Calu3 (cell line): ENCODE measurements around the gene HGS. TPM values are rescaled to one million over a fixed set of nuclear protein-coding genes. Genes with fewer than 3 reads are reported as not detected.

Experiments
- BruUV-seq: library from RNA; stranded (reverse); fragments of 400-500 nt; replicated peaks from 2 replicates; lab custom pipeline; 2021; lab: Mats Ljungman, UMichigan
- CTCF ChIA-PET: fragments of 300-600 bp; sonication (Branson Sonifier 250); formaldehyde crosslinking; loops from one replicate; lab custom pipeline; 2022; ENCODE audit warnings: antibody characterized with exemption; lab: Charles Lee
- DNase-seq: peaks from one replicate; pipeline ENCODE4 v3.0.0; 2022
- H3K27ac Mint-ChIP-seq: one replicate; pipeline ENCODE4 v1.8.0; 2022; ENCODE audit warnings: mixed read lengths; ENCODE audit not compliant: unreplicated experiment
- H3K27me3 Mint-ChIP-seq: one replicate; pipeline ENCODE4 v1.8.0; 2022; ENCODE audit warnings: mixed read lengths; ENCODE audit not compliant: unreplicated experiment
- H3K36me3 Mint-ChIP-seq: one replicate; pipeline ENCODE4 v1.8.0; 2022; ENCODE audit warnings: mild to moderate bottlenecking, moderate library complexity, mixed read lengths; ENCODE audit not compliant: insufficient read depth, unreplicated experiment
- H3K4me1 Mint-ChIP-seq: one replicate; pipeline ENCODE4 v1.8.0; 2022; ENCODE audit warnings: mild to moderate bottlenecking, low read depth, mixed read lengths; ENCODE audit not compliant: unreplicated experiment
- H3K4me3 Mint-ChIP-seq: one replicate; pipeline ENCODE4 v1.8.0; 2022; ENCODE audit warnings: mild to moderate bottlenecking, low read depth, moderate library complexity, mixed read lengths; ENCODE audit not compliant: unreplicated experiment
- H3K9me3 Mint-ChIP-seq: one replicate; pipeline ENCODE4 v1.8.0; 2022; ENCODE audit warnings: low read depth, mixed read lengths; ENCODE audit not compliant: unreplicated experiment
- CTCF ChIP-seq: fragments of 200-600 bp; IDR thresholded peaks from one replicate; pipeline ENCODE4 v1.8.0; 2022; ENCODE audit warnings: antibody characterized with exemption; ENCODE audit not compliant: unreplicated experiment
- intact Hi-C: fragments of 100-400 bp; cut with micrococcal nuclease; formaldehyde crosslinking; loops from one replicate; pipeline ENCODE4 v1.10.0; 2022; ENCODE audit not compliant: unreplicated experiment
- total RNA-seq: library from RNA; stranded (reverse); gene quantifications from 2 replicates; pipeline ENCODE4 v1.2.3, GENCODE V29; 2022

Gene HGS
- total RNA-seq, 1 experiment from 2014 or later: 160 TPM

GRCh38 chr17:81727324-81728031 lies 43.7 kb downstream of the HGS start:
- BruUV-seq: no TSS peak
- intact Hi-C loops: no loop called here

GRCh38 chr17:81733507-81734404 lies 49.9 kb downstream of the HGS start:
- CTCF ChIA-PET: interaction anchor here (2.5 kb wide), 1 partner anchor 88 kb away, joined by 7 read pairs; no protein-coding TSS in a partner anchor
- intact Hi-C loops: no loop called here
- BruUV-seq: no TSS peak
- TF ChIP-seq CTCF: peak; percentile 96
- Mint-ChIP-seq H3K9me3 (no peaks in the 10 kb centered on the region), H3K4me1 (peaks cover 21% of the 10 kb centered on the region), H3K27ac (peak overlapping the region; percentile 29), H3K27me3 (peaks cover 24% of the 10 kb centered on the region), H3K36me3 (peaks cover 28% of the 10 kb centered on the region), H3K4me3 (peak overlapping the region; percentile 41)
- peak; percentile 94 for DNase-seq

More at GRCh38 chr17:81727324-81728031, 43.7 kb downstream of the HGS start:
- H3K9me3 Mint-ChIP-seq: no peaks in the 10 kb centered on the region
- TF ChIP-seq CTCF: no peak
- peaks cover 17% of the 10 kb centered on the region for H3K36me3 Mint-ChIP-seq
- no peak for DNase-seq
- CTCF ChIA-PET: interaction anchor here (0.8 kb wide), 1 partner anchor 12 kb away, joined by 3 read pairs; no protein-coding TSS in a partner anchor
- peaks cover 12% of the 10 kb centered on the region for H3K4me1 Mint-ChIP-seq
- peaks cover 12% of the 10 kb centered on the region for H3K27me3 Mint-ChIP-seq
- H3K27ac Mint-ChIP-seq: no peak overlapping the region
- no peak overlapping the region for H3K4me3 Mint-ChIP-seq

GRCh38 chr17:81734405-81735263 lies 50.8 kb downstream of the HGS start:
- intact Hi-C loops: no loop called here
- H3K27me3 Mint-ChIP-seq: peaks cover 24% of the 10 kb centered on the region
- peaks cover 28% of the 10 kb centered on the region for H3K36me3 Mint-ChIP-seq
- no TSS peak for BruUV-seq
- no peak for TF ChIP-seq CTCF
- H3K4me3 Mint-ChIP-seq: no peak overlapping the region
- H3K4me1 Mint-ChIP-seq: peaks cover 21% of the 10 kb centered on the region
- H3K9me3 Mint-ChIP-seq: no peaks in the 10 kb centered on the region
- CTCF ChIA-PET: interaction anchor here (1.0 to 2.5 kb wide), 3 partner anchors 60 to 87 kb away, joined by 3 to 7 read pairs (median 7); no protein-coding TSS in a partner anchor
- H3K27ac Mint-ChIP-seq: no peak overlapping the region
- DNase-seq: peak; percentile 62
